Esophagus squamous epithelium (tissue), 5 donors: ENCODE data around the gene NME3. TPM values are rescaled to one million over a fixed set of nuclear protein-coding genes. Genes with fewer than 3 reads are reported as not detected.

ENCODE experiments used
- DNase-seq: peaks from one replicate; lab custom pipeline; 2025; lab: John Stamatoyannopoulos, UW
- H3K27ac ChIP-seq, 4 donors: fragments of 200-600 bp; sonication (generic); one replicate each; pipeline ENCODE4 v1.5.1; 2016 to 2019; ENCODE audit warnings: mild to moderate bottlenecking in 1 of 4
- H3K27me3 ChIP-seq, 4 donors: fragments of 200-600 bp; sonication (generic); 1 replicate in 3 of 4; 2 replicates in 1 of 4; pipeline versions ENCODE4 v1.5.1 to v1.6.0; 2017 to 2021; ENCODE audit warnings: antibody characterized with exemption in 1 of 4
- H3K36me3 ChIP-seq, 3 donors: fragments of 200-600 bp; sonication (generic); one replicate each; pipeline ENCODE4 v1.5.1; 2016 to 2019
- H3K4me1 ChIP-seq, 3 donors: fragments of 200-600 bp; sonication (generic); one replicate each; pipeline ENCODE4 v1.5.1; 2017 to 2019
- H3K4me3 ChIP-seq, 4 donors: fragments of 200-600 bp; sonication (generic); 1 replicate in 3 of 4; 2 replicates in 1 of 4; pipeline ENCODE4 v1.5.1; 2016 to 2019; ENCODE audit warnings: mild to moderate bottlenecking in 2 of 4, moderate library complexity in 1 of 4
- H3K9me3 ChIP-seq, 3 donors: fragments of 200-600 bp; sonication (generic); one replicate each; pipeline ENCODE4 v1.5.1; 2016 to 2019
- POLR2A ChIP-seq, 4 donors: fragments of 450-650 bp; IDR thresholded peaks; one replicate each; pipeline ENCODE4 v1.6.1; 2017; ENCODE audit warnings: antibody characterized with exemption in 4 of 4, mild to moderate bottlenecking in 4 of 4, moderate library complexity in 3 of 4
- WGBS, 2 donors: methylation state at CpG; one replicate each; pipeline ENCODE4 v1.1.5; 2018; 5-methylcytosine and 5-hydroxymethylcytosine counted together
- intact Hi-C: fragments of 100-400 bp; cut with DNase I; formaldehyde crosslinking; loops from one replicate; pipeline ENCODE4 v1.15.0; 2022
- total RNA-seq, 4 donors: library from RNA; depleted of rRNA; stranded (reverse); fragments of >200 nt; gene quantifications; one replicate each; pipeline ENCODE4 v1.1.0, GENCODE V29; 2016
- TF ChIP-seq, protein P1 (sequence below), 6 experiments: fragments of 450-650 bp in 4 of 6; fragments of 200-600 bp in 2 of 6; sonication (generic) in 2 of 6; IDR thresholded peaks; one replicate each; pipeline ENCODE4 v1.5.1; 2016 to 2019; ENCODE audit warnings: antibody characterized with exemption in 6 of 6, mild to moderate bottlenecking in 4 of 6, moderate library complexity in 4 of 6
- donor health status: DM: yes; HTN: yes; CAD: no.

NME3 gene
- total RNA-seq, 4 donors from 2014 or later, result 30.2 to 57.1 (median 53.6) TPM

DNA sequence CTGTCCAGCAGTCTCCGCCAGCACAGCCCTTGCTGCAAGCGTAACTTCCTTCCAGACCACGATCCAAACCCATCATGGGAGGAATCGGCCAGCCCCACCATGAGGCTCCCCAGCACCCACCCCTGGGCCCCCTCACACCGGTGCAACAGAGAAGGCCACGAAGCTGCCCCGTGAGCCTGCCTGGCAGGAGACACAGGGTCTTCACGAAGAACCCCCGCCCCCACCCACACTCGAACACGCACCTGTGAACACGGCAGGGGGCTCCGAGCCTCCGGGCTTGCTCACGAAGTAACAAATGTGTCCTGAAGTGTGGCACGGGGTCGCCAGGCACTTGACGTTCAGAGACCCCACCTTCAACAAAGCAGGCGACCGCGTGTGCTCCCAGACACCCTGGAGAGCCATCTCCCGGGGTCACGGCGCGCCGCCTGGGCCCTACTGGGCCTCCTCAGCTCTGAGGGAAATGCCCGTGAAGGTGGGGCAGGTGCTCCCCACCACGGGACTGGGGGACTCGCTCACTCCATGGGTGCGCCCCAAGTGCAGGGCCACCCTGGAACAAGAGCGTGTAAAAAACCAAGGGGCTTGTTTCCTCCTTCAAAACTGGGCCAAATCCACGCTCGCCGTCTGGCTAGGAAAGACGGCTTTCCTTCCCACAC lies 47.7 kb upstream of the NME3 start:
- no peak for TF ChIP-seq POLR2A (IDR thresholded peaks at IDR 0.05)
- TF ChIP-seq, protein P1, sequence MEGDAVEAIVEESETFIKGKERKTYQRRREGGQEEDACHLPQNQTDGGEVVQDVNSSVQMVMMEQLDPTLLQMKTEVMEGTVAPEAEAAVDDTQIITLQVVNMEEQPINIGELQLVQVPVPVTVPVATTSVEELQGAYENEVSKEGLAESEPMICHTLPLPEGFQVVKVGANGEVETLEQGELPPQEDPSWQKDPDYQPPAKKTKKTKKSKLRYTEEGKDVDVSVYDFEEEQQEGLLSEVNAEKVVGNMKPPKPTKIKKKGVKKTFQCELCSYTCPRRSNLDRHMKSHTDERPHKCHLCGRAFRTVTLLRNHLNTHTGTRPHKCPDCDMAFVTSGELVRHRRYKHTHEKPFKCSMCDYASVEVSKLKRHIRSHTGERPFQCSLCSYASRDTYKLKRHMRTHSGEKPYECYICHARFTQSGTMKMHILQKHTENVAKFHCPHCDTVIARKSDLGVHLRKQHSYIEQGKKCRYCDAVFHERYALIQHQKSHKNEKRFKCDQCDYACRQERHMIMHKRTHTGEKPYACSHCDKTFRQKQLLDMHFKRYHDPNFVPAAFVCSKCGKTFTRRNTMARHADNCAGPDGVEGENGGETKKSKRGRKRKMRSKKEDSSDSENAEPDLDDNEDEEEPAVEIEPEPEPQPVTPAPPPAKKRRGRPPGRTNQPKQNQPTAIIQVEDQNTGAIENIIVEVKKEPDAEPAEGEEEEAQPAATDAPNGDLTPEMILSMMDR (IDR thresholded peaks at IDR 0.05), result no peak
- no peaks in the 10 kb centered on the region for H3K9me3 ChIP-seq
- H3K36me3 ChIP-seq, result peaks cover 25 to 88% (median 39%) of the 10 kb centered on the region in 3 donors
- peaks cover 0 to 19% (median 0%) of the 10 kb centered on the region in 3 donors for H3K4me1 ChIP-seq
- intact Hi-C loops, result no loop called here
- WGBS, 2 donors, result 57% methylated on average over 1 of the region's 35 CpGs; no CpG with 5 or more reads in 1 of the 2 donors
- no peaks in the 10 kb centered on the region for H3K27me3 ChIP-seq
- DNase-seq, result no peak
- no peak overlapping the region for H3K4me3 ChIP-seq
- no peak overlapping the region for H3K27ac ChIP-seq

DNA sequence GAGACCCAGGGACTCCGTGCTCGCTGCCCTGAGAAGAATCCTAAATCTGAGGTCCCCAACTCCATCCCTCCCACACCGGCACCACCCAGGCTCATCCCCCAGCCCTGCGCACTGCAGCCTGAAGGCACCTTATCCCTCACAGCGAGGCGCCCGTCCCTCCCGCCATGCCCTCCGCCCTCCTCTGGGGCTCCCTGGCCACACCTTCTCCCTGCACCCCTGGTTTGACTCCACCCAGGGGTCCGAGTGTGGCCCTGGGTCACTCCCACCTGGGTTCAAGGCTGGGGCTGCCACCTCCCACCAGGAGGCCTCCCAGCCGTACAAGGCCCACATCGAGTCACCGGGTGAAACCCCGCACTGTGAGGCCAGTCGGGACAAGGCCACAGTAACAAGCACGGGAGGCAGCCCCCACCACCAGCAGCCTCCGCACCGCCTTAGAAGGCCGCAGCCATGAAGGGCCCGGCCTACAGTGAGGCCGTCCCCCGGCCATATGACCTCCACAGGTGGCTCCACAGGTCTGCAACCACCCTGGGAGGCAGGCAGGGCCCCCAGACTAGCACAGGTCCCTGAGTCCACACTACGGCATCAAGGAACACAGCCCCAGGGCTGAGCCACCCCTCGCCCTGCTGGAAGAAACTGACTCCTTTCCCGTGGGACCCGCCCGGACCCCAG lies 47.0 kb upstream of the NME3 start:
- no peak for DNase-seq
- 88 to 96% methylated on average over 9 to 16 of the region's 27 CpGs for WGBS, 2 donors
- no peak overlapping the region for H3K4me3 ChIP-seq
- intact Hi-C loops, result no loop called here
- TF ChIP-seq, protein P1 (IDR thresholded peaks at IDR 0.05), result no peak
- TF ChIP-seq POLR2A (IDR thresholded peaks at IDR 0.05), result no peak
- peaks cover 0 to 15% (median 0%) of the 10 kb centered on the region in 3 donors for H3K4me1 ChIP-seq
- H3K27me3 ChIP-seq, result no peaks in the 10 kb centered on the region
- peaks cover 25 to 93% (median 39%) of the 10 kb centered on the region in 3 donors for H3K36me3 ChIP-seq
- H3K27ac ChIP-seq, result no peak overlapping the region
- no peaks in the 10 kb centered on the region for H3K9me3 ChIP-seq

DNA sequence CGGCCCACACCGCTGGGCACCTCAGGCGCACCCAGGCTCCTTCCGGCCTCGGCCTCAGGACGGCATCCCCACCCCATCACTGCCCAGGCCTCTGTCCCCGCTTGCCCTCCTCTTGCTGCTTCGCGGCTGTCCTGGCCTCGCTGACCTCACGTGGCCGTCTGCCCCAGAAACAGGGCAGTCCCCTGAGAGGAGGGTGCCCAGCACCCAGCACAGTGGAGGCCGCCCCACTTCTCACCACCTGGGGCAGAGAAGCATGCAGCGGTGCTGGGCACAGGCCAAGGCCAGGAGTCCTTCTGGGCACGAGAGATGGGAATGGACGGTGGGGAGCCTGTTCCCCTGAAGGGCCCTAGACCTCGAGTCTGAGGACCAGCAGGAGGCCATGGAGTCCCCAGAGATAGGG lies 46.4 kb upstream of the NME3 start:
- no peaks in the 10 kb centered on the region for H3K9me3 ChIP-seq
- no peak overlapping the region for H3K4me3 ChIP-seq
- intact Hi-C loops, result no loop called here
- WGBS, 2 donors, result 95 to 96% methylated on average over 7 to 8 of the region's 17 CpGs
- H3K36me3 ChIP-seq, result peaks cover 25 to 89% (median 35%) of the 10 kb centered on the region in 3 donors
- H3K27ac ChIP-seq, result no peak overlapping the region
- peaks cover 0 to 14% (median 5%) of the 10 kb centered on the region in 3 donors for H3K4me1 ChIP-seq
- TF ChIP-seq POLR2A (IDR thresholded peaks at IDR 0.05), result no peak
- TF ChIP-seq, protein P1 (IDR thresholded peaks at IDR 0.05), result no peak
- no peak for DNase-seq
- H3K27me3 ChIP-seq, result no peaks in the 10 kb centered on the region

DNA sequence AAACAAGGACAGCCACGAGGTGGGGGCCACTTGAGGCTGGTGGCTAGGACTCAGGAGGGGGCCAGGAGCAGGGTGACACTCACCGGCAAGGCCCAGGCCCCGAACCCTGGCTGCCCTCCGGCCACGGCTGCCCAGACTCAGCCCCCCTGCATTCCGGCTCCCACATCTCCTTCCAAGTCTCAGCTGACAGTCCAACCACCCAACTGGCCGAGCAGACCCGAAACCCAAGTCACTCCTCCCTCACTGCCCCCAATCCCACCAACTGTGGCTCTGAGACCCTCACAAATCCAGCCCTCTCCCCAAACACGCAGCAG lies 45.9 kb upstream of the NME3 start:
- Histone ChIP-seq H3K4me3 (no peak overlapping the region), H3K4me1 (peaks cover 0 to 14% (median 6%) of the 10 kb centered on the region in 3 donors), H3K9me3 (no peaks in the 10 kb centered on the region), H3K27ac (no peak overlapping the region), H3K36me3 (peaks cover 25 to 84% (median 32%) of the 10 kb centered on the region in 3 donors), H3K27me3 (no peaks in the 10 kb centered on the region)
- 100% methylated on average over 1 to 3 of the region's 9 CpGs for WGBS, 2 donors
- no peak for TF ChIP-seq POLR2A (IDR thresholded peaks at IDR 0.05)
- TF ChIP-seq, protein P1 (IDR thresholded peaks at IDR 0.05), result no peak
- intact Hi-C loops, result no loop called here
- no peak for DNase-seq
